Upper lobe of right lung (tissue), 1 donor: ENCODE measurements around the gene TMEM248. TPM values are rescaled to one million over a fixed set of nuclear protein-coding genes. Genes with fewer than 3 reads are reported as not detected.

ENCODE experiments used
- ATAC-seq: fragments of 200-7000 bp; cut with Tn5 transposase; one replicate; pipeline ENCODE4 v1.9.1; 2020; ENCODE audit warnings: mild to moderate bottlenecking, moderate library complexity
- DNase-seq: peaks from one replicate; pipeline ENCODE4 v3.0.0-alpha.2; 2020
- H3K27ac ChIP-seq: fragments of 200-600 bp; one replicate; pipeline ENCODE4 v1.8.0; 2022
- H3K27me3 ChIP-seq: fragments of 200-600 bp; one replicate; pipeline ENCODE4 v1.8.0; 2022; ENCODE audit warnings: mild to moderate bottlenecking
- H3K36me3 ChIP-seq: fragments of 200-600 bp; one replicate; pipeline ENCODE4 v1.8.0; 2022
- H3K4me1 ChIP-seq: fragments of 200-600 bp; one replicate; pipeline ENCODE4 v1.8.0; 2022
- H3K4me3 ChIP-seq: fragments of 200-600 bp; one replicate; pipeline ENCODE4 v1.8.0; 2022; ENCODE audit warnings: mild to moderate bottlenecking
- H3K9me3 ChIP-seq: fragments of 200-600 bp; one replicate; pipeline ENCODE4 v1.8.0; 2022
- intact Hi-C: fragments of 100-400 bp; cut with DNase I; formaldehyde crosslinking; loops from one replicate; pipeline ENCODE4 v1.11.0; 2022
- total RNA-seq: library from RNA; stranded (reverse); fragmentation: NEBNext Ultra II Directional; extraction: Animal tissue kit (Norgen Biotek cat#: 25700); gene quantifications from one replicate; pipeline ENCODE4 v1.2.1, GENCODE V29; 2021
- TF ChIP-seq, protein P1 (sequence below): fragments of 200-600 bp; IDR thresholded peaks from one replicate; pipeline ENCODE4 v1.8.0; 2022; ENCODE audit warnings: antibody characterized with exemption
- donor health status: DM: no; HTN: yes; CAD: no; lungs with severe emphysema.

Gene TMEM248
- total RNA-seq, 1 donor from 2014 or later = 114 TPM

- no peak overlapping the region for H3K4me3 ChIP-seq
Observed at GRCh38 chr7:66899552-66900280, 21.3 kb upstream of the TMEM248 start.

DNA sequence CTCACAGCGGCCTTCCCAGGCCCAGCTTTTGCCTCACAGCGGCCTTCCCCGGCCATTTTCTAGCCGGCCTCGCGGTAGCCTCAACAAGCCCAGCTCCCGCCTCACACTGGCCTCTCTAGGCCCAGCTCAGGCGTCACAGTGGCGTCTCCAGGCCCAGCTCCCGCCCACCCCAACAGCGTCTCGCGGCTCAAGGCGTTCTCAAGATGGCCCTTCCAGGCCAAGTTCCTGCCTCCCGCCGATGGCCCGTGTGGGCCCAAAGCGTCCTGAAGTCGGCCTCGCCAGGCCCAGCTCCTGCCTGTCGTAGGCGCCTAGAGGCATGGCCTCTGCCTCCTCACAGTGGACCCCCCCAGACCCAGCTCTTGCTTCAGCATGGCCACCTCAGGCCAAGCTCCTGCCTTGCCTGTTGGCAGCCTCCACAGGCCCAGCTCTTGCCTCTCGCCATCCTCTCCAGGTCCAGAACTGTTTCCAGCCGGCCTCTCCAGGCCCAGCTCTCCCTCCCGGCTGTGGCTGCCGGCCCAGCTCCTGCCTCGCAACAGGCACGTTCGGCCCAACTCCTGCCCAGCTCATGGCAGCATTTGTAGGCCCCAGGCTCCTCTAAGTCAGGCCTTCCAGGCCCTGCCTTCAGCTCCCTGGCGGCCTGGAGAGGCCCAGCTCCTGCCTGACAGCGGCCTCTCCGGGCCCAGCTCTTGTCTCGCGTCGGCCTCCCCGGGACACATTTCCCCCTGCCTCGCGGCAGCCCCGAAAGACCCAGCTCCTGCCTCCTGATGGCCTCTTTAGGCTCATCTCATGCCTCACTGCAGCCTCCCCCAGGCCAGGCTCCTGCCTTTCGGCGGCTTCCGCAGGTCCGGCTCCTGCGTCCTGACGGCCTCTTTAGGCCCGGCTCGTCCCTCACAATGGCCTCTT lies 18.8 kb upstream of the TMEM248 start:
- ATAC-seq = no peak
- no peak overlapping the region for H3K4me3 ChIP-seq
- DNase-seq = no peak

More at GRCh38 chr7:66899552-66900280, 21.3 kb upstream of the TMEM248 start:
- intact Hi-C loops = no loop called here
- Histone ChIP-seq H3K9me3 (no peaks in the 10 kb centered on the region), H3K27ac (no peak overlapping the region), H3K27me3 (no peaks in the 10 kb centered on the region), H3K36me3 (peaks cover 15% of the 10 kb centered on the region), H3K4me1 (no peaks in the 10 kb centered on the region)
- no peak for ATAC-seq
- no peak for DNase-seq
- TF ChIP-seq, protein P1, sequence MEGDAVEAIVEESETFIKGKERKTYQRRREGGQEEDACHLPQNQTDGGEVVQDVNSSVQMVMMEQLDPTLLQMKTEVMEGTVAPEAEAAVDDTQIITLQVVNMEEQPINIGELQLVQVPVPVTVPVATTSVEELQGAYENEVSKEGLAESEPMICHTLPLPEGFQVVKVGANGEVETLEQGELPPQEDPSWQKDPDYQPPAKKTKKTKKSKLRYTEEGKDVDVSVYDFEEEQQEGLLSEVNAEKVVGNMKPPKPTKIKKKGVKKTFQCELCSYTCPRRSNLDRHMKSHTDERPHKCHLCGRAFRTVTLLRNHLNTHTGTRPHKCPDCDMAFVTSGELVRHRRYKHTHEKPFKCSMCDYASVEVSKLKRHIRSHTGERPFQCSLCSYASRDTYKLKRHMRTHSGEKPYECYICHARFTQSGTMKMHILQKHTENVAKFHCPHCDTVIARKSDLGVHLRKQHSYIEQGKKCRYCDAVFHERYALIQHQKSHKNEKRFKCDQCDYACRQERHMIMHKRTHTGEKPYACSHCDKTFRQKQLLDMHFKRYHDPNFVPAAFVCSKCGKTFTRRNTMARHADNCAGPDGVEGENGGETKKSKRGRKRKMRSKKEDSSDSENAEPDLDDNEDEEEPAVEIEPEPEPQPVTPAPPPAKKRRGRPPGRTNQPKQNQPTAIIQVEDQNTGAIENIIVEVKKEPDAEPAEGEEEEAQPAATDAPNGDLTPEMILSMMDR = no peak

GRCh38 chr7:66902844-66903180 lies 18.2 kb upstream of the TMEM248 start:
- intact Hi-C loops = no loop called here
- DNase-seq (no peak), ATAC-seq (no peak)
- peaks cover 15% of the 10 kb centered on the region for H3K36me3 ChIP-seq
- H3K27ac ChIP-seq = no peak overlapping the region
- H3K9me3 ChIP-seq = no peaks in the 10 kb centered on the region
- no peaks in the 10 kb centered on the region for H3K4me1 ChIP-seq
- no peaks in the 10 kb centered on the region for H3K27me3 ChIP-seq
- TF ChIP-seq, protein P1 = no peak
- no peak overlapping the region for H3K4me3 ChIP-seq

More for the DNA sequence above, 18.8 kb upstream of the TMEM248 start:
- no peaks in the 10 kb centered on the region for H3K27me3 ChIP-seq
- TF ChIP-seq, protein P1 = no peak
- no peaks in the 10 kb centered on the region for H3K9me3 ChIP-seq
- peaks cover 15% of the 10 kb centered on the region for H3K36me3 ChIP-seq
- intact Hi-C loops = no loop called here
- H3K4me1 ChIP-seq = no peaks in the 10 kb centered on the region
- H3K27ac ChIP-seq = no peak overlapping the region

DNA sequence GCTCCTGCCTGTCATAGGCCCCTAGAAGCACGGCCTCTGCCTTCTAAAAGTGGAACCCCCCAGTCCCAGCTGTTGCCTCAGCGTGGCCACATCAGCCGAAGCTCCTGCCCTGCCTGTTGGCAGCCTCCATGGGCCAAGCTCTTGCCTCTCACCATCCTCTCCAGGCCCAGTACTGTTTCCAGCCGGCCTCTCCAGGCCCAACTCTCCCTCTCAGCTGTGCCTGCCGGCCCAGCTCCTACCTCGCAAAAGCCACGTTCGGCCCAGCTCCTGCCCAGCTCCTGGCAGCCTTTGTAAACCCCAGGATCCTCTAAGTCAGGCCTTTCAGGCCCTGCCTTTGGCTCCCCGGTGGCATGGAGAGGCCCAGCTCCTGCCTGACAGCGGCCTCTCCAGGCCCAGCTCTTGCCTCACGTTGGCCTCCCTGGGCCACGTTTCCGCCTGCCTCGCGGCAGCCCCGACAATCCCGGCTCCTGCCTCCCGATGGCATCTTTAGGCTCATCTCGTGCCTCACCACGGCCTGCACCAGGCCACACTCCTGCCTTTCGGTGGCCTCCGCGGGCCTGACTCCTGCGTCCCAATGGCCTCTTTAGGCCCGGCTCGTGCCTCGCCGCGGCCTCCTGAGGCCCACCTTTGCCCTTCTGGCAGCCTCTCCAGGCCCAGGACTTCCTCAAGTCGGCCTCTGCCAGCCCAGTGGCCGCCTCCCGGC lies 17.5 kb upstream of the TMEM248 start:
- intact Hi-C loops = no loop called here
- Histone ChIP-seq H3K4me1 (no peaks in the 10 kb centered on the region), H3K9me3 (no peaks in the 10 kb centered on the region), H3K27ac (no peak overlapping the region), H3K36me3 (peaks cover 9% of the 10 kb centered on the region), H3K27me3 (no peaks in the 10 kb centered on the region), H3K4me3 (no peak overlapping the region)
- no peak for DNase-seq
- ATAC-seq = no peak
- TF ChIP-seq, protein P1 = no peak

DNA sequence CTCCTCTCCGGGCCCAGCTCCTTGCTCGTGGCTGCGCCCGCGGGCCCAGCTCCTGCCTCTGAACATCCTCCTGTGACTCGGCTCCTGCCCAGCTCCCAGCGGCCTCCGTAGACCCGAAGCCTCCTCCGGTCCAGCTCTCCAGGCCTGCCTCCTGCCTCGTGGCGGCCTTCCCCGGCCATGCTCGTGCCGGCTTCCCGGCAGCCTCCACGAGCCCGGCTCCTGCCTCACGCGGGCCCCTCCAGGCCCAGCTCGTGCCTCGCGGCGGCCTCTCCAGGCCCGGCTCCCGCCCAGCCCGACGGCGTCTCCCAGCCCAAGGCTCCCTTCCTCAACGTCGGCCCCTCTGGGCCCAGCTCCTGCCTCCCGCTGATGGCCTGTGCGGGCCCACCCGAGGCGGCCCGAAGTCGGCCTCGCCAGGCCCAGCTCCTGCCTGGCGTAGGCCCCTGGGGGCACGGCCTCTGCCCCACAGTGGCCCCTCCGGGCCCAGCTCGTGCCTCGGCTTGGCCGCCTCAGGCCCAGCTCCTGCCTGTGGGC lies 16.9 kb upstream of the TMEM248 start:
- peak; percentile 7 for ATAC-seq
- intact Hi-C loops = no loop called here
- DNase-seq = no peak

More for the DNA sequence above, 16.9 kb upstream of the TMEM248 start:
- Histone ChIP-seq H3K4me3 (no peak overlapping the region), H3K9me3 (no peaks in the 10 kb centered on the region), H3K4me1 (no peaks in the 10 kb centered on the region), H3K27ac (no peak overlapping the region), H3K36me3 (peaks cover 6% of the 10 kb centered on the region), H3K27me3 (no peaks in the 10 kb centered on the region)
- TF ChIP-seq, protein P1 = no peak
